Parathyroid adenoma (tissue), 2 donors: ENCODE data around the gene NKX1-2.

Source experiments
- H2AFZ ChIP-seq: fragments of 300-600 bp; sonication (generic); one replicate; pipeline ENCODE4 v1.7.0; 2017; ENCODE audit warnings: antibody characterized with exemption, mild to moderate bottlenecking
- H3K27ac ChIP-seq: fragments of 300-600 bp; sonication (generic); one replicate; pipeline ENCODE4 v1.7.0; 2017
- H3K27me3 ChIP-seq: fragments of 300-600 bp; sonication (generic); one replicate; pipeline ENCODE4 v1.7.0; 2017; ENCODE audit warnings: low read length; ENCODE audit not compliant: control insufficient read depth, insufficient read depth
- H3K36me3 ChIP-seq: fragments of 300-600 bp; sonication (generic); one replicate; pipeline ENCODE4 v1.7.0; 2017; ENCODE audit warnings: low read length; ENCODE audit not compliant: control insufficient read depth, insufficient read depth
- H3K4me1 ChIP-seq: fragments of 300-600 bp; sonication (generic); one replicate; pipeline ENCODE4 v1.7.0; 2017; ENCODE audit warnings: control low read depth
- H3K4me2 ChIP-seq: fragments of 300-600 bp; sonication (generic); one replicate; pipeline ENCODE4 v1.7.0; 2017; ENCODE audit warnings: low read length
- H3K4me3 ChIP-seq: fragments of 300-600 bp; sonication (generic); one replicate; pipeline ENCODE4 v1.7.0; 2017; ENCODE audit warnings: low read depth, low read length
- H3K79me2 ChIP-seq: fragments of 300-600 bp; sonication (generic); one replicate; pipeline ENCODE4 v1.7.0; 2017; ENCODE audit warnings: control low read depth
- H3K9ac ChIP-seq: fragments of 300-600 bp; sonication (generic); one replicate; pipeline ENCODE4 v1.7.0; 2017; ENCODE audit warnings: mild to moderate bottlenecking
- H3K9me3 ChIP-seq: fragments of 300-600 bp; sonication (generic); one replicate; pipeline ENCODE4 v1.7.0; 2017; ENCODE audit warnings: low read length; ENCODE audit not compliant: control insufficient read depth
- CTCF ChIP-seq: fragments of 300-600 bp; sonication (generic); IDR thresholded peaks from one replicate; pipeline ENCODE4 v1.7.0; 2017; ENCODE audit warnings: antibody characterized with exemption, mild to moderate bottlenecking
- donor health status: primary hyperparathyroidism.

The NKX1-2 gene

GRCh38 chr10:124496150-124496549 lies 46.3 kb upstream of the NKX1-2 start:
- Histone ChIP-seq H3K4me2 (no peak overlapping the region), H2AFZ (no peak overlapping the region), H3K79me2 (no peaks in the 10 kb centered on the region), H3K27ac (no peak overlapping the region), H3K36me3 (no peaks in the 10 kb centered on the region), H3K27me3 (no peaks in the 10 kb centered on the region), H3K9me3 (no peaks in the 10 kb centered on the region), H3K9ac (no peak overlapping the region), H3K4me1 (no peaks in the 10 kb centered on the region), H3K4me3 (no peak overlapping the region)
- TF ChIP-seq CTCF: no peak

- TF ChIP-seq CTCF: no peak
- no peaks in the 10 kb centered on the region for H3K36me3 ChIP-seq
- H3K9ac ChIP-seq: no peak overlapping the region
- no peaks in the 10 kb centered on the region for H3K79me2 ChIP-seq
- H3K4me3 ChIP-seq: no peak overlapping the region
- H2AFZ ChIP-seq: no peak overlapping the region
- H3K9me3 ChIP-seq: no peaks in the 10 kb centered on the region
- no peak overlapping the region for H3K4me2 ChIP-seq
- H3K4me1 ChIP-seq: no peaks in the 10 kb centered on the region
- H3K27ac ChIP-seq: no peak overlapping the region
- no peaks in the 10 kb centered on the region for H3K27me3 ChIP-seq
Measured at GRCh38 chr10:124495725-124496124, 45.9 kb upstream of the NKX1-2 start.

DNA sequence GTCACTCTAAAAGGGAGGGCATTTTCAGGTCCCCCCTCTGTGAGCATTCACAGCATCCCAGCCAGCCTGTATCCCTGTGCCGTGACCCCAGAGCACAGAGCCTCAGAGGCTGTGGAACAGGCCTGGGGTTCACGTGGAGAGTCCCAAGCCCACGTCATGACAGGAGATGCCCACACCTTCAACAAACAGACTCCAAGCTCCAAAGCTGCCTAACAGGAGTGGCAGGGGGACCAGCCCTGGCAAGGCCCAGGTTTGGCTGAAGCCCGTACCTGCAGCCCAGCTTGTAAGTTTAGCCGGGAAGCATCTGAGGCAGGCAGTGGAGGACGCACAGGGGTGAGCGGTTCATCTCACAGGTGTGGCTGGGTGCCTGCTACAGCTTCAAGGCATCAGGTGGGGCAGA lies 45.3 kb upstream of the NKX1-2 start:
- H3K4me2 ChIP-seq: no peak overlapping the region
- H3K9me3 ChIP-seq: no peaks in the 10 kb centered on the region
- no peaks in the 10 kb centered on the region for H3K36me3 ChIP-seq
- H2AFZ ChIP-seq: no peak overlapping the region
- H3K27ac ChIP-seq: no peak overlapping the region
- no peaks in the 10 kb centered on the region for H3K4me1 ChIP-seq
- H3K9ac ChIP-seq: no peak overlapping the region
- H3K27me3 ChIP-seq: no peaks in the 10 kb centered on the region
- H3K4me3 ChIP-seq: no peak overlapping the region
- TF ChIP-seq CTCF: no peak
- no peaks in the 10 kb centered on the region for H3K79me2 ChIP-seq

GRCh38 chr10:124494046-124494807 lies 44.4 kb upstream of the NKX1-2 start:
- Histone ChIP-seq H3K4me2 (no peak overlapping the region), H3K9me3 (no peaks in the 10 kb centered on the region), H3K27me3 (no peaks in the 10 kb centered on the region), H2AFZ (no peak overlapping the region), H3K4me3 (no peak overlapping the region), H3K79me2 (no peaks in the 10 kb centered on the region), H3K9ac (no peak overlapping the region), H3K4me1 (no peaks in the 10 kb centered on the region), H3K36me3 (no peaks in the 10 kb centered on the region), H3K27ac (no peak overlapping the region)
- TF ChIP-seq CTCF: no peak
